ENCODE data around the gene KIF27. TPM values are rescaled to one million over a fixed set of nuclear protein-coding genes. Genes with fewer than 3 reads are reported as not detected.
A peak's percentile ranks its signal among the peaks of the same experiment; 100 is the strongest.

KIF27 gene
- total RNA-seq = 1 to 10 TPM in 3 of 4 donors, under 1 TPM in 1; 0.75 to 5.2 (median 3.6) TPM

GRCh38 chr9:83920927-83921707 lies at the start of gene KIF27:
Gene KIF27, minus strand, starts transcription at chr9:83921432. Its CDS starts 5,841 bp downstream, at chr9:83915591.
- Histone ChIP-seq H3K27ac (peak within 1 kb of the TSS; percentile 93 to 99 (median 98)), H3K27me3 (no peaks in the 10 kb centered on the region), H3K9me3 (no peaks in the 10 kb centered on the region), H3K36me3 (no peaks in the 10 kb centered on the region), H3K4me1 (peaks cover 0 to 13% (median 6%) of the 10 kb centered on the region in 4 donors), H3K4me3 (peak within 1 kb of the TSS; percentile 61 to 96 (median 88))
- TF ChIP-seq EP300 (IDR thresholded peaks at IDR 0.05; ENCODE audit: low read depth) = no peak
- peak; percentile 71 to 89 (median 87) for TF ChIP-seq POLR2AphosphoS5 (IDR thresholded peaks at IDR 0.05)
- peak in 4 of 5 experiments; percentile 7 to 58 (median 36) for TF ChIP-seq CTCF (IDR thresholded peaks at IDR 0.05)
- peak; percentile 77 for TF ChIP-seq POLR2A (IDR thresholded peaks at IDR 0.05)
- in situ Hi-C loops (cut with MboI; ENCODE audit: low pct_ligation_motif_present in 1 of 4, low pct_unique_long_range_greater_than_20kb in 1 of 4, low sequenced_read_pairs in 3 of 4) = loop anchor here in 2 of 4 donors (25.0 kb wide), 1 partner anchor 309 kb away; the partner anchor contains the start of gene IDNK (in 2 of the 2)
- intact Hi-C loops (cut with DNase I; ENCODE audit: low total_unique reads) = no loop called here
- peak; percentile 99 for DNase-seq
- 0% methylated on average over 2 to 59 of the region's 92 CpGs for WGBS, 2 donors (ENCODE audit: low coverage in 1 of 2)

GRCh38 chr9:83969602-83970001 lies 48.4 kb upstream of the KIF27 start:
- DNase-seq = no peak
- TF ChIP-seq POLR2A (IDR thresholded peaks at IDR 0.05) (no peak), EP300 (IDR thresholded peaks at IDR 0.05; ENCODE audit: low read depth) (no peak), POLR2AphosphoS5 (IDR thresholded peaks at IDR 0.05) (no peak), CTCF (IDR thresholded peaks at IDR 0.05) (no peak)
- WGBS, 2 donors (ENCODE audit: low coverage in 1 of 2) = 68 to 79% methylated on average over 2 to 3 of the region's 3 CpGs
- intact Hi-C loops (cut with DNase I; ENCODE audit: low total_unique reads) (no loop called here), in situ Hi-C loops (cut with MboI; ENCODE audit: low pct_ligation_motif_present in 1 of 4, low pct_unique_long_range_greater_than_20kb in 1 of 4, low sequenced_read_pairs in 3 of 4) (loop anchor here in 1 of 4 donors (25.0 kb wide), 1 partner anchor 1968 kb away; the partner anchor contains the start of gene NAA35)
- H3K27me3 ChIP-seq = no peaks in the 10 kb centered on the region
- no peak overlapping the region for H3K4me3 ChIP-seq
- H3K36me3 ChIP-seq = peaks cover 3 to 76% (median 37%) of the 10 kb centered on the region in 4 donors
- H3K4me1 ChIP-seq = peaks cover 0 to 15% (median 2%) of the 10 kb centered on the region in 4 donors
- H3K9me3 ChIP-seq = no peaks in the 10 kb centered on the region
- H3K27ac ChIP-seq = no peak overlapping the region

GRCh38 chr9:83967073-83967472 lies 45.8 kb upstream of the KIF27 start:
- no peaks in the 10 kb centered on the region for H3K9me3 ChIP-seq
- no peak for TF ChIP-seq EP300 (IDR thresholded peaks at IDR 0.05; ENCODE audit: low read depth)
- TF ChIP-seq CTCF (IDR thresholded peaks at IDR 0.05) = no peak
- TF ChIP-seq POLR2AphosphoS5 (IDR thresholded peaks at IDR 0.05) = peak in 1 of 3 donors; percentile 15
- TF ChIP-seq POLR2A (IDR thresholded peaks at IDR 0.05) = no peak
- H3K4me3 ChIP-seq = no peak overlapping the region
- intact Hi-C loops (cut with DNase I; ENCODE audit: low total_unique reads) = no loop called here
- 75 to 82% methylated on average over 1 of the region's 1 CpG for WGBS, 2 donors (ENCODE audit: low coverage in 1 of 2)
- peaks cover 0 to 3% (median 0%) of the 10 kb centered on the region in 4 donors for H3K4me1 ChIP-seq
- H3K27me3 ChIP-seq = no peaks in the 10 kb centered on the region
- H3K36me3 ChIP-seq = peaks cover 0 to 51% (median 22%) of the 10 kb centered on the region in 4 donors
- H3K27ac ChIP-seq = no peak overlapping the region
- no peak for DNase-seq
- in situ Hi-C loops (cut with MboI; ENCODE audit: low pct_ligation_motif_present in 1 of 4, low pct_unique_long_range_greater_than_20kb in 1 of 4, low sequenced_read_pairs in 3 of 4) = loop anchor here in 1 of 4 donors (25.0 kb wide), 1 partner anchor 1970 kb away; the partner anchor contains the start of gene NAA35

GRCh38 chr9:83966209-83966582 lies 45.0 kb upstream of the KIF27 start:
- in situ Hi-C loops (cut with MboI; ENCODE audit: low pct_ligation_motif_present in 1 of 4, low pct_unique_long_range_greater_than_20kb in 1 of 4, low sequenced_read_pairs in 3 of 4) = loop anchor here in 1 of 4 donors (25.0 kb wide), 1 partner anchor 1971 kb away; the partner anchor contains the start of gene NAA35
- H3K36me3 ChIP-seq = peaks cover 0 to 42% (median 18%) of the 10 kb centered on the region in 4 donors

More at GRCh38 chr9:83966209-83966582, 45.0 kb upstream of the KIF27 start:
- H3K4me3 ChIP-seq = no peak overlapping the region
- H3K9me3 ChIP-seq = no peaks in the 10 kb centered on the region
- intact Hi-C loops (cut with DNase I; ENCODE audit: low total_unique reads) = no loop called here
- H3K27ac ChIP-seq = no peak overlapping the region
- DNase-seq = no peak
- no peaks in the 10 kb centered on the region for H3K27me3 ChIP-seq
- 77 to 89% methylated on average over 8 of the region's 8 CpGs for WGBS, 2 donors (ENCODE audit: low coverage in 1 of 2)
- peaks cover 0 to 3% (median 0%) of the 10 kb centered on the region in 4 donors for H3K4me1 ChIP-seq
- TF ChIP-seq CTCF (IDR thresholded peaks at IDR 0.05) (no peak), POLR2AphosphoS5 (IDR thresholded peaks at IDR 0.05) (peak in 1 of 3 donors; percentile 4)
